ENCODE measurements around the gene CHMP2A. TPM values are rescaled to one million over a fixed set of nuclear protein-coding genes. Genes with fewer than 3 reads are reported as not detected.

CHMP2A gene
- total and polyA plus RNA-seq, 2 of the 13 experiments (the other 11 are each of a cell fraction or from before 2014, with no cell fraction given): 49.7 to 55.0 TPM

- TF ChIP-seq SCMH1 (CRISPR knock-in tag; IDR thresholded peaks at IDR 0.05; ENCODE audit: borderline replicate concordance) (no peak), BCL6 (CRISPR knock-in tag; IDR thresholded peaks at IDR 0.05) (peak; percentile 51; the same call in 1 of the 2 replicates), ZNF24 (IDR thresholded peaks at IDR 0.05) (no peak), ZBTB43 (CRISPR knock-in tag; conservative IDR thresholded peaks at IDR 0.05) (no peak), ZNF343 (CRISPR knock-in tag; IDR thresholded peaks at IDR 0.05) (0 out of 2 replicates have a peak, but pooled peaks have one; percentile 80), FOXP4 (CRISPR knock-in tag; IDR thresholded peaks at IDR 0.05) (peak; percentile 84), PITX1 (CRISPR knock-in tag; IDR thresholded peaks at IDR 0.05) (peak; percentile 82), RELA (CRISPR knock-in tag; IDR thresholded peaks at IDR 0.05) (no peak), PHF8 (CRISPR knock-in tag; IDR thresholded peaks at IDR 0.05) (no peak), ZNF605 (CRISPR knock-in tag; IDR thresholded peaks at IDR 0.05) (no peak), EEA1 (CRISPR knock-in tag; IDR thresholded peaks at IDR 0.05; ENCODE audit: borderline replicate concordance) (peak; percentile 80; the same call in 1 of the 2 replicates), ATF6 (CRISPR knock-in tag; conservative IDR thresholded peaks at IDR 0.05) (no peak), PHF20 (CRISPR knock-in tag; IDR thresholded peaks at IDR 0.05) (0 out of 2 replicates have a peak, but pooled peaks have one; percentile 24), ZSCAN21 (CRISPR knock-in tag; IDR thresholded peaks at IDR 0.05; ENCODE audit: borderline replicate concordance) (no peak), MAFG (CRISPR knock-in tag; IDR thresholded peaks at IDR 0.05) (no peak), ZNF720 (CRISPR knock-in tag; IDR thresholded peaks at IDR 0.05) (no peak), ZNF749 (CRISPR knock-in tag; IDR thresholded peaks at IDR 0.05; ENCODE audit: borderline replicate concordance) (peak; percentile 47; the same call in 1 of the 2 replicates), PBX2 (CRISPR knock-in tag; IDR thresholded peaks at IDR 0.05) (no peak), KLF13 (CRISPR knock-in tag; IDR thresholded peaks at IDR 0.05) (no peak), EHMT2 (IDR thresholded peaks at IDR 0.05; ENCODE audit: borderline replicate concordance, low read depth, low read length) (no peak; the same call in 1 of the 2 replicates), PLSCR1 (CRISPR knock-in tag; IDR thresholded peaks at IDR 0.05; ENCODE audit: borderline replicate concordance) (no peak), IKZF1 (IDR thresholded peaks at IDR 0.05) (no peak), FOXP1 (IDR thresholded peaks at IDR 0.05) (no peak), FOXP1 (CRISPR knock-in tag; IDR thresholded peaks at IDR 0.05) (no peak)
Measured at GRCh38 chr19:58511353-58512208, 43.3 kb downstream of the CHMP2A start, which contains the start of gene SLC27A5 (continued).
